ENCODE measurements around the gene SPATA2L. TPM values are rescaled to one million over a fixed set of nuclear protein-coding genes. Genes with fewer than 3 reads are reported as not detected.
A peak's percentile ranks its signal among the peaks of the same experiment; 100 is the strongest.

Gene SPATA2L
- total RNA-seq, 1 experiment from 2014 or later = 12.2 TPM

GRCh38 chr16:89661215-89661614 is 40.3 kb downstream of the SPATA2L start:
- H3K36me3 ChIP-seq (ENCODE audit: low read depth, low read length) = peaks cover 13% of the 10 kb centered on the region
- H3K9ac ChIP-seq (ENCODE audit: low read length) = no peak overlapping the region
- peaks cover 36% of the 10 kb centered on the region for H3K79me2 ChIP-seq (ENCODE audit: low read length)
- no peak for DNase-seq
- no peak overlapping the region for H3K27ac ChIP-seq (ENCODE audit: low read length)
- CTCF ChIA-PET = no interaction called here
- ATAC-seq = no peak
- H3K27me3 ChIP-seq (ENCODE audit: low read length) = no peaks in the 10 kb centered on the region
- no peaks in the 10 kb centered on the region for H3F3A ChIP-seq (ENCODE audit: low read length, unreplicated experiment)
- H2AFZ ChIP-seq (ENCODE audit: low read length) = no peak overlapping the region
- no peak overlapping the region for H3K4me2 ChIP-seq (ENCODE audit: low read length)
- POLR2A ChIA-PET (ENCODE audit: unreplicated experiment) = no interaction called here
- H3K4me1 ChIP-seq (ENCODE audit: insufficient read depth, low read length) = no peaks in the 10 kb centered on the region; the same call in 1 of the 2 replicates
- H3K9me3 ChIP-seq (ENCODE audit: low read length) = no peaks in the 10 kb centered on the region
- TF ChIP-seq EZH2phosphoT487 (IDR thresholded peaks at IDR 0.05; ENCODE audit: borderline replicate concordance, low read length) (no peak), EZH2 (IDR thresholded peaks at IDR 0.05; ENCODE audit: low read length, unreplicated experiment) (no peak)
- H3K9me2 ChIP-seq (replicated peaks; ENCODE audit: low read length) = no peaks in the 10 kb centered on the region
- intact Hi-C loops (cut with micrococcal nuclease) = no loop called here
- BruUV-seq (replicated peaks) = no TSS peak
- H4K20me1 ChIP-seq (ENCODE audit: low read length) = no peaks in the 10 kb centered on the region
- no peak overlapping the region for H3K4me3 ChIP-seq (ENCODE audit: low read length)

DNA sequence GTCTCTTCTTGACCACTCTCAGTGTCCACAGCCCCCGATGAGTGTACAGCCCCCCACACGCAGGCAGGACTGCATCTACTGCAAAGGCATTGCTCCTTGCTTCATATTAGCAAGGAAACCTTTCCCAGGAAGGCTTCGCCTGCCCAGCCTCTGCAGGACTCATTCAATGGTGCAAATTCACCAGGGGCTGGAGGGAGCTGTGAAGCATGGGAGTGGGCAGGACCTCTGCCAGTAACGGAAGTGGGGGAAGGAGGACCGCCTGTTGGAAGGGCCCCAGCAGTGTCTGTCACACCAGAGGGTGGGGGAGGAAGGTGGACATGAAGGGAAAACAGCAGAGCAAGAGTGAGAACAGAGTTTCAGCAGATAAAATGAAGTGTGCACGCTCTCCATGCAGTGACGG is 41.4 kb downstream of the SPATA2L start:
- BruUV-seq (replicated peaks) = no TSS peak
- H3K9ac ChIP-seq (ENCODE audit: low read length) = no peak overlapping the region
- no peak overlapping the region for H3K27ac ChIP-seq (ENCODE audit: low read length)
- DNase-seq (no peak), ATAC-seq (no peak)
- ChIA-PET CTCF (no interaction called here), POLR2A (ENCODE audit: unreplicated experiment) (no interaction called here)
- H3F3A ChIP-seq (ENCODE audit: low read length, unreplicated experiment) = no peaks in the 10 kb centered on the region
- no peaks in the 10 kb centered on the region for H4K20me1 ChIP-seq (ENCODE audit: low read length)
- H3K9me3 ChIP-seq (ENCODE audit: low read length) = no peaks in the 10 kb centered on the region
- intact Hi-C loops (cut with micrococcal nuclease) = no loop called here
- no peak overlapping the region for H3K4me2 ChIP-seq (ENCODE audit: low read length)
- no peaks in the 10 kb centered on the region for H3K27me3 ChIP-seq (ENCODE audit: low read length)
- H2AFZ ChIP-seq (ENCODE audit: low read length) = no peak overlapping the region
- peaks cover 46% of the 10 kb centered on the region for H3K79me2 ChIP-seq (ENCODE audit: low read length)
- no peak overlapping the region for H3K4me3 ChIP-seq (ENCODE audit: low read length)
- TF ChIP-seq, protein P1, sequence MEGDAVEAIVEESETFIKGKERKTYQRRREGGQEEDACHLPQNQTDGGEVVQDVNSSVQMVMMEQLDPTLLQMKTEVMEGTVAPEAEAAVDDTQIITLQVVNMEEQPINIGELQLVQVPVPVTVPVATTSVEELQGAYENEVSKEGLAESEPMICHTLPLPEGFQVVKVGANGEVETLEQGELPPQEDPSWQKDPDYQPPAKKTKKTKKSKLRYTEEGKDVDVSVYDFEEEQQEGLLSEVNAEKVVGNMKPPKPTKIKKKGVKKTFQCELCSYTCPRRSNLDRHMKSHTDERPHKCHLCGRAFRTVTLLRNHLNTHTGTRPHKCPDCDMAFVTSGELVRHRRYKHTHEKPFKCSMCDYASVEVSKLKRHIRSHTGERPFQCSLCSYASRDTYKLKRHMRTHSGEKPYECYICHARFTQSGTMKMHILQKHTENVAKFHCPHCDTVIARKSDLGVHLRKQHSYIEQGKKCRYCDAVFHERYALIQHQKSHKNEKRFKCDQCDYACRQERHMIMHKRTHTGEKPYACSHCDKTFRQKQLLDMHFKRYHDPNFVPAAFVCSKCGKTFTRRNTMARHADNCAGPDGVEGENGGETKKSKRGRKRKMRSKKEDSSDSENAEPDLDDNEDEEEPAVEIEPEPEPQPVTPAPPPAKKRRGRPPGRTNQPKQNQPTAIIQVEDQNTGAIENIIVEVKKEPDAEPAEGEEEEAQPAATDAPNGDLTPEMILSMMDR (conservative IDR thresholded peaks at IDR 0.05; ENCODE audit: low read depth, low read length) = no peak
- no peak for TF ChIP-seq EZH2 (IDR thresholded peaks at IDR 0.05; ENCODE audit: low read length, unreplicated experiment)
- TF ChIP-seq EZH2phosphoT487 (IDR thresholded peaks at IDR 0.05; ENCODE audit: borderline replicate concordance, low read length) = no peak
- peaks cover 9% of the 10 kb centered on the region; the same call in 1 of the 2 replicates for H3K36me3 ChIP-seq (ENCODE audit: low read depth, low read length)
- H3K4me1 ChIP-seq (ENCODE audit: insufficient read depth, low read length) = no peaks in the 10 kb centered on the region; the same call in 1 of the 2 replicates
- no peaks in the 10 kb centered on the region for H3K9me2 ChIP-seq (replicated peaks; ENCODE audit: low read length)

DNA sequence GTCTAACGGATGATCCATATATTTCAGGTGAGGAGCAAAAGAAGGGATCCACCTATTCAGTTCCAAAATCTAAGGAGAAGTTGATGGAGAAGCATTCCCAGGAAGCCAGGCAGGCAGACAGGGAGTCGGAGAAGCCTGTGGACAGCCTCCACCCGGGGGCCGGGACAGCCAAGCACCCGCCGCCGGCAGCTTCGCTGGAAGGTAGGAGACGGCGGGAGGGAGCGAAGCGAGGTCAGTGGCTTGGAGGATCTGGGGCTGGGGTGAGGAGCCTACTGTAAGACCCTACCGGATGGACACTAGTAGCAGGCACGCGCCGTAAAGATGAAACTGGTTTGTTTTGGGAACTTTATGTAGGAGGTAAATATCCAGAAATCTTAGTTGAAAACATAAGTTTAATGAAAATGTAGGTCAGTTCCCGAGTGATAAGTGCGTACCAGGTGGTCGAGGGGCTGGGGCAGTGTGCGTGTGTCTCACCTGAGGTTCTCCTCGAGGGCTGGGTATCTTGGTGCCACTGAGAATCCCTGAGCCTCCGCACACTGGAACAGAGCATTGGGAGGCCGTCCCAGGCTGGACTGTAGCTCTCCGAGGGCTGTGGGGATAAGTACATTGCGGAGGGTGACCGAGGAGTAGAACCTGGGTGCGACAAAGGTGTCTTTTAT is 43.2 kb downstream of the SPATA2L start:
- peak overlapping the region; percentile 95 for H3K4me2 ChIP-seq (ENCODE audit: low read length)
- no peaks in the 10 kb centered on the region for H3F3A ChIP-seq (ENCODE audit: low read length, unreplicated experiment)
- CTCF ChIA-PET = no interaction called here
- DNase-seq = peak; percentile 9
- peak overlapping the region; percentile 91 for H3K9ac ChIP-seq (ENCODE audit: low read length)
- no peak for TF ChIP-seq EZH2 (IDR thresholded peaks at IDR 0.05; ENCODE audit: low read length, unreplicated experiment)
- H3K36me3 ChIP-seq (ENCODE audit: low read depth, low read length) = peaks cover 9% of the 10 kb centered on the region; the same call in 1 of the 2 replicates
- H3K79me2 ChIP-seq (ENCODE audit: low read length) = peaks cover 58% of the 10 kb centered on the region
- peak overlapping the region; percentile 79 for H2AFZ ChIP-seq (ENCODE audit: low read length)
- H4K20me1 ChIP-seq (ENCODE audit: low read length) = no peaks in the 10 kb centered on the region
- no TSS peak for BruUV-seq (replicated peaks)
- peak; percentile 36 for ATAC-seq
- H3K9me2 ChIP-seq (replicated peaks; ENCODE audit: low read length) = no peaks in the 10 kb centered on the region
- POLR2A ChIA-PET (ENCODE audit: unreplicated experiment) = no interaction called here
- intact Hi-C loops (cut with micrococcal nuclease) = no loop called here
- H3K27me3 ChIP-seq (ENCODE audit: low read length) = no peaks in the 10 kb centered on the region
- peak overlapping the region; percentile 85 for H3K4me3 ChIP-seq (ENCODE audit: low read length)
- peak overlapping the region; percentile 42 for H3K27ac ChIP-seq (ENCODE audit: low read length)
- no peaks in the 10 kb centered on the region; the same call in 1 of the 2 replicates for H3K4me1 ChIP-seq (ENCODE audit: insufficient read depth, low read length)
- no peaks in the 10 kb centered on the region for H3K9me3 ChIP-seq (ENCODE audit: low read length)
